ENCODE results near the gene TEX53. TPM values are rescaled to one million over a fixed set of nuclear protein-coding genes. Genes with fewer than 3 reads are reported as not detected.
A peak's percentile ranks its signal among the peaks of the same experiment; 100 is the strongest.

Gene TEX53
- total and polyA plus RNA-seq, 10 of the 15 experiments (the other 5 are each of a cell fraction or from before 2014, with no cell fraction given), result not detected

DNA sequence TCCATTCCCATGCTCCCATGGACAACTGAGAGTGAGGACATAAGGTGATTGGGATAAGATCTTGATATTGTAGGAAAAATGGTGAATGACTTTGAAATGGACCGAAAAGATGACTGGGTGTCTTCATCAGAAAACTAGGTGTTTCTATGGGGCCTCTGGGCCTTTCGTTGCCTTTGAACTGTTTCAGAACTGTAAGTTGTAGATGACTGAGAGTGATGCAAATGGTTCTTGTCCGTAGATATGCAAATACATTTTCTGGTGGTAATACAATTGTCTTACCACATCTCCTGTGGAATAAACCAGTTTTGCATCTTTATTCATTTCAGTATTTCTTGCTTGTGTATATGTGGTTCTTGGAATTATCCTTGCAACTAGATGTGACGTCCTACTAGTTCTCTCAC lies 40.3 kb upstream of the TEX53 start (continued):
- TF ChIP-seq, protein P1, sequence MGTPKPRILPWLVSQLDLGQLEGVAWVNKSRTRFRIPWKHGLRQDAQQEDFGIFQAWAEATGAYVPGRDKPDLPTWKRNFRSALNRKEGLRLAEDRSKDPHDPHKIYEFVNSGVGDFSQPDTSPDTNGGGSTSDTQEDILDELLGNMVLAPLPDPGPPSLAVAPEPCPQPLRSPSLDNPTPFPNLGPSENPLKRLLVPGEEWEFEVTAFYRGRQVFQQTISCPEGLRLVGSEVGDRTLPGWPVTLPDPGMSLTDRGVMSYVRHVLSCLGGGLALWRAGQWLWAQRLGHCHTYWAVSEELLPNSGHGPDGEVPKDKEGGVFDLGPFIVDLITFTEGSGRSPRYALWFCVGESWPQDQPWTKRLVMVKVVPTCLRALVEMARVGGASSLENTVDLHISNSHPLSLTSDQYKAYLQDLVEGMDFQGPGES (IDR thresholded peaks at IDR 0.05), result no peak
- TF ChIP-seq POLR2AphosphoS2 (IDR thresholded peaks at IDR 0.05; ENCODE audit: low read depth, low read length), result no peak
- no peak for TF ChIP-seq GABPA (IDR thresholded peaks at IDR 0.05; ENCODE audit: low read depth)
- TF ChIP-seq TBL1XR1 (IDR thresholded peaks at IDR 0.05; ENCODE audit: low read depth, low read length), result no peak
- TF ChIP-seq ZZZ3 (IDR thresholded peaks at IDR 0.05; ENCODE audit: control insufficient read depth, insufficient read length, low read depth), result no peak
- no peak for TF ChIP-seq PML (IDR thresholded peaks at IDR 0.05; ENCODE audit: low read length)
- TF ChIP-seq SMARCA5 (IDR thresholded peaks at IDR 0.05), result no peak

GRCh38 chr9:114696814-114697544 lies 39.4 kb upstream of the TEX53 start:
- H3K79me2 ChIP-seq (ENCODE audit: control insufficient read depth, insufficient read depth, low read length), result no peaks in the 10 kb centered on the region
- ChIA-PET POLR2A (no interaction called here), RAD21 (ENCODE audit: unreplicated experiment) (interaction anchor here (0.5 to 1.3 kb wide), 4 partner anchors 15 to 1280 kb away, joined by 3 to 5 read pairs (median 4); partner anchors contain the start of gene TEX48), SMC1A (ENCODE audit: uncharacterized antibody, unreplicated experiment) (no interaction called here), CTCF (interaction anchor here (1.4 to 1.7 kb wide), 2 partner anchors 10 to 38 kb away, joined by 3 to 4 read pairs; no protein-coding TSS in a partner anchor)
- no peaks in the 10 kb centered on the region; the same call in 1 of the 2 replicates for H4K20me1 ChIP-seq (ENCODE audit: control insufficient read depth, insufficient read depth)
- DNase-seq (ENCODE audit: low read depth, low spot score) (peak; percentile 65), ATAC-seq (peak; percentile 86), FAIRE-seq (peak; percentile 54)
- 0 out of 2 replicates have a peak overlapping the region, but pooled peaks have one; percentile 2 for H3K4me3 ChIP-seq
- WGBS (ENCODE audit: insufficient coverage, insufficient replicate concordance, low lambda C conversion rate, missing lambda C conversion rate), result 0% methylated on average over 7 of the region's 7 CpGs
- H3K27ac ChIP-seq (ENCODE audit: control insufficient read depth, insufficient read depth), result peak overlapping the region; percentile 14; the same call in 1 of the 2 replicates
- no peaks in the 10 kb centered on the region for H3K36me3 ChIP-seq (ENCODE audit: control insufficient read depth in 2 of 2, insufficient read depth in 2 of 2, low read length in 1 of 2)
- no peak overlapping the region for H2AFZ ChIP-seq (ENCODE audit: control insufficient read depth, low read depth, low read length)
- intact Hi-C loops (cut with micrococcal nuclease; ENCODE audit: unreplicated experiment), result loop anchor here (10.0 kb wide), 2 partner anchors 508 to 718 kb away; no protein-coding TSS in a partner anchor
- peaks cover 39% of the 10 kb centered on the region for H3K4me1 ChIP-seq (ENCODE audit: control insufficient read depth, insufficient read depth, low read length)
- H3K9me3 ChIP-seq (replicated peaks; ENCODE audit: control insufficient read depth, insufficient read depth, low read length), result peaks cover 10% of the 10 kb centered on the region
- in situ Hi-C loops (cut with MboI), result no loop called here
- BruUV-seq (replicated peaks), result no TSS peak
- peaks cover 3 to 8% of the 10 kb centered on the region in 2 experiments; a peak in 3 of 4 replicates for H3K27me3 ChIP-seq (replicated peaks in 1 of 2; ENCODE audit: control insufficient read depth in 2 of 2, insufficient read depth in 2 of 2, low read length in 1 of 2)
- no peak overlapping the region for H3K9ac ChIP-seq (ENCODE audit: control insufficient read depth, insufficient read depth, low read length)
- peak overlapping the region; percentile 76 for H3K4me2 ChIP-seq (ENCODE audit: control insufficient read depth, insufficient read depth)
- TF ChIP-seq MEF2B (IDR thresholded peaks at IDR 0.05; ENCODE audit: partially characterized antibody, poor library complexity, severe bottlenecking) (peak; percentile 47), E4F1 (IDR thresholded peaks at IDR 0.05; ENCODE audit: borderline replicate concordance, partially characterized antibody) (no peak), RAD21 (IDR thresholded peaks at IDR 0.05; ENCODE audit: insufficient read depth, low read depth, low read length) (no peak), CHD4 (IDR thresholded peaks at IDR 0.05) (no peak), HCFC1 (IDR thresholded peaks at IDR 0.05; ENCODE audit: low read length) (no peak), CREM (IDR thresholded peaks at IDR 0.05; ENCODE audit: low read depth) (peak; percentile 76), JUNB (IDR thresholded peaks at IDR 0.05) (peak; percentile 92), ASH2L (IDR thresholded peaks at IDR 0.05; ENCODE audit: borderline replicate concordance, low read depth) (no peak), MLLT1 (IDR thresholded peaks at IDR 0.05) (no peak), NR2F1 (conservative IDR thresholded peaks at IDR 0.05) (peak; percentile 89), EED (IDR thresholded peaks at IDR 0.05; ENCODE audit: low read depth) (peak; percentile 81), ETV6 (conservative IDR thresholded peaks at IDR 0.05 in 1 of 2, IDR thresholded peaks at IDR 0.05 in 1 of 2; ENCODE audit: borderline replicate concordance in 1 of 2, low read depth in 1 of 2) (peak in 1 of 2 experiments; percentile 49; a peak in 1 of 4 replicates)

Data from GM12878 (cell line).